Upper lobe of left lung (tissue), 4 donors: ENCODE measurements around the gene TMEM201.

Experiments
- CTCF ChIP-seq, 6 experiments: fragments of 450-650 bp in 4 of 6; fragments of 200-600 bp in 2 of 6; sonication (generic) in 2 of 6; IDR thresholded peaks; one replicate each; pipeline ENCODE4 v1.5.1; 2016 to 2019; ENCODE audit warnings: antibody characterized with exemption in 6 of 6
- EP300 ChIP-seq, 4 donors: sonication (generic); formaldehyde crosslinking; IDR thresholded peaks; one replicate each; pipeline ENCODE4 v1.5.1; 2017; ENCODE audit warnings: antibody characterized with exemption in 4 of 4, control low read depth in 2 of 4
- POLR2A ChIP-seq, 4 donors: fragments of 450-650 bp; IDR thresholded peaks; one replicate each; pipeline ENCODE4 v1.5.1; 2016 to 2017; ENCODE audit warnings: antibody characterized with exemption in 4 of 4, mild to moderate bottlenecking in 2 of 4
- POLR2AphosphoS5 ChIP-seq, 2 donors: sonication (generic); formaldehyde crosslinking; IDR thresholded peaks; one replicate each; pipeline ENCODE4 v1.5.1; 2017; ENCODE audit warnings: antibody characterized with exemption in 2 of 2

DNA sequence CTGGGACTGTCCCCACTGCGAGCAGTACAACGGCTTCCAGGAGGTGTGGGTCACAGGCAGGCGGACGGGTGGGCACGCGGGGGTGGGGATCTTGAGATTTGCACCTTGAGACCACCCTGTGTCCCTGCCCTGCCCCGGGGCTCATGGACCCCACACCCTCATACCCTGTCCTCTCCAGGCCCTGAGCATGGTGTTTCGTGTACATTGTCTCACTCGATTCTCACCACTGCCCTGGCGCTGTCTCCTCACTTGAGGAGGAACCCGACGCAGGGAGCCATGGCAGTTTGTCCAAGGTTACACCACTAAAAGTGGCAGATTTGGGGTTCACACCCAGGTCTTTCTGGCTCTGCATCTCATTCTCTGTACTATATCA is 7.2 kb downstream of the TMEM201 start:
- TF ChIP-seq CTCF (IDR thresholded peaks at IDR 0.05) (no peak), POLR2A (IDR thresholded peaks at IDR 0.05) (no peak), EP300 (IDR thresholded peaks at IDR 0.05) (no peak), POLR2AphosphoS5 (IDR thresholded peaks at IDR 0.05) (no peak)
